Endothelial cell of umbilical vein (primary cell): Measurements from ENCODE around the gene ATRIP. TPM values are rescaled to one million over a fixed set of nuclear protein-coding genes. Genes with fewer than 3 reads are reported as not detected.

ENCODE experiments used
- BruUV-seq: library from RNA; stranded (reverse); fragments of 400-500 nt; replicated peaks from 2 replicates; lab custom pipeline; 2021; lab: Mats Ljungman, UMichigan
- CTCF ChIA-PET: fragments of 300-600, 350-600 bp; sonication (Branson Sonifier 250); formaldehyde crosslinking; loops from one replicate; lab custom pipeline; 2021; ENCODE audit warnings: antibody characterized with exemption, inconsistent platforms; lab: Charles Lee
- POLR2A ChIA-PET: fragments of 300-600, 350-600 bp; sonication (Branson Sonifier 250); formaldehyde crosslinking; loops from one replicate; lab custom pipeline; 2021; ENCODE audit warnings: antibody characterized with exemption, inconsistent platforms; lab: Charles Lee
- DNase-seq: peaks from one replicate; pipeline ENCODE4 v3.0.0-alpha.2; 2011; ENCODE audit warnings: low read depth, low spot score
- FAIRE-seq: peaks from 2 replicates; lab custom pipeline; 2011; peaks lifted over from hg19 to GRCh38; lab: Jason Lieb, UNC
- H2AFZ ChIP-seq: 2 replicates; pipeline ENCODE4 v1.6.0; 2012; ENCODE audit warnings: low read depth, low read length, control low read depth, inconsistent platforms
- H3K27ac ChIP-seq: 2 replicates; pipeline ENCODE4 v1.5.1; 2011; ENCODE audit warnings: low read depth, mild to moderate bottlenecking, control low read depth, low read length, moderate library complexity; ENCODE audit not compliant: insufficient read depth
- H3K27me3 ChIP-seq, 2 experiments: 2 replicates each; pipeline versions ENCODE4 v1.6.0 to v1.6.1; 2011; ENCODE audit warnings: low read length in 2 of 2, mixed read lengths in 1 of 2; ENCODE audit not compliant: control insufficient read depth in 2 of 2, insufficient read depth in 2 of 2
- H3K36me3 ChIP-seq, 2 experiments: 2 replicates in 1 of 2; 3 replicates in 1 of 2; pipeline ENCODE4 v1.5.1; 2011; ENCODE audit warnings: low read length in 2 of 2, mild to moderate bottlenecking in 1 of 2, moderate library complexity in 1 of 2; ENCODE audit not compliant: control insufficient read depth in 2 of 2, insufficient read depth in 2 of 2; ENCODE audit errors: extremely low read depth in 1 of 2
- H3K4me1 ChIP-seq: 3 replicates; pipeline ENCODE4 v1.5.1; 2011; ENCODE audit warnings: mild to moderate bottlenecking, low read length; ENCODE audit not compliant: control insufficient read depth, insufficient read depth; ENCODE audit errors: extremely low read depth
- H3K4me2 ChIP-seq: 2 replicates; pipeline ENCODE4 v1.6.1; 2011; ENCODE audit warnings: low read length, control low read depth, mixed read lengths; ENCODE audit not compliant: insufficient read depth
- H3K4me3 ChIP-seq, 3 experiments: fragments of 200-600 bp in 1 of 3; sonication (generic), shearing (Covaris generic) in 1 of 3; replicated peaks in 1 of 3; 2 replicates each; pipeline ENCODE4 v1.5.1; 2011 to 2016; ENCODE audit warnings: control low read depth in 3 of 3, low read length in 3 of 3, mild to moderate bottlenecking in 2 of 3, inconsistent platforms in 1 of 3, low read depth in 1 of 3, moderate library complexity in 1 of 3; ENCODE audit not compliant: insufficient read depth in 1 of 3
- H3K79me2 ChIP-seq: 2 replicates; pipeline ENCODE4 v1.6.0; 2012; ENCODE audit warnings: low read length, inconsistent platforms; ENCODE audit not compliant: control insufficient read depth, insufficient read depth
- H3K9ac ChIP-seq: replicated peaks from 2 replicates; pipeline ENCODE3; 2011; ENCODE audit warnings: low read length, control low read depth; ENCODE audit not compliant: insufficient read depth; ENCODE audit errors: extremely low read depth
- H3K9me1 ChIP-seq: replicated peaks from 3 replicates; pipeline ENCODE4 v1.6.0; 2011; ENCODE audit warnings: mild to moderate bottlenecking, low read length; ENCODE audit not compliant: control insufficient read depth, insufficient read depth; ENCODE audit errors: extremely low read depth
- H3K9me3 ChIP-seq: replicated peaks from 2 replicates; pipeline ENCODE4 v1.5.1; 2012; ENCODE audit warnings: low read length, inconsistent platforms; ENCODE audit not compliant: control insufficient read depth, insufficient read depth
- H4K20me1 ChIP-seq: replicated peaks from 2 replicates; pipeline ENCODE3; 2011; ENCODE audit warnings: mild to moderate bottlenecking, low read length; ENCODE audit not compliant: control insufficient read depth, insufficient read depth; ENCODE audit errors: extremely low read depth
- CTCF ChIP-seq, 2 donors: IDR thresholded peaks; 1 replicate in 1 of 2; 2 replicates in 1 of 2; pipeline ENCODE4 v1.5.1; 2011; ENCODE audit warnings: low read length in 2 of 2, mild to moderate bottlenecking in 2 of 2, moderate library complexity in 2 of 2, control low read depth in 1 of 2, inconsistent platforms in 1 of 2, low read depth in 1 of 2; ENCODE audit not compliant: insufficient read depth in 1 of 2; ENCODE audit errors: extremely low read depth in 1 of 2
- EZH2 ChIP-seq: IDR thresholded peaks from 2 replicates; pipeline ENCODE4 v1.6.1; 2012; ENCODE audit warnings: borderline replicate concordance, low read depth, mild to moderate bottlenecking, moderate library complexity, low read length, inconsistent platforms; ENCODE audit not compliant: severe bottlenecking
- FOS ChIP-seq: IDR thresholded peaks from 2 replicates; pipeline ENCODE4 v1.6.1; 2011; ENCODE audit warnings: mild to moderate bottlenecking, low read length, moderate library complexity, borderline replicate concordance; ENCODE audit not compliant: insufficient read depth
- GATA2 ChIP-seq: IDR thresholded peaks from 2 replicates; pipeline ENCODE4 v1.7.0; 2011; ENCODE audit warnings: low read depth, mild to moderate bottlenecking, moderate library complexity, mixed read lengths, low read length; ENCODE audit not compliant: insufficient read length, insufficient read depth
- JUN ChIP-seq: IDR thresholded peaks from 2 replicates; pipeline ENCODE4 v1.6.1; 2011; ENCODE audit warnings: borderline replicate concordance, low read depth; ENCODE audit not compliant: insufficient read length, insufficient read depth
- MAX ChIP-seq: IDR thresholded peaks from 2 replicates; pipeline ENCODE4 v1.6.1; 2011; ENCODE audit not compliant: insufficient read depth, insufficient read length
- MYC ChIP-seq: IDR thresholded peaks from one replicate; pipeline ENCODE4 v1.6.1; 2011; ENCODE audit warnings: mild to moderate bottlenecking, low read depth, low read length
- POLR2A ChIP-seq: IDR thresholded peaks from 2 replicates; pipeline ENCODE4 v1.6.1; 2012; ENCODE audit warnings: low read depth, mild to moderate bottlenecking, control low read depth, low read length
- POLR2AphosphoS5 ChIP-seq: IDR thresholded peaks from 2 replicates; pipeline ENCODE4 v1.6.1; 2012; ENCODE audit warnings: low read depth, mild to moderate bottlenecking, control low read depth, low read length, moderate library complexity; ENCODE audit not compliant: insufficient read depth
- dilution Hi-C: fragments of 300-500 bp; cut with MboI; formaldehyde crosslinking; loops from one replicate; pipeline ENCODE4 v1.15.0; 2019; ENCODE audit warnings: low sequenced_read_pairs; ENCODE audit not compliant: extremely low pct_ligation_motif_present
- intact Hi-C: fragments of 100-400 bp; cut with micrococcal nuclease; formaldehyde crosslinking; loops from one replicate; pipeline ENCODE4 v1.10.0; 2022
- polyA plus RNA-seq, 4 experiments: library from polyadenylated mRNA; depleted of rRNA in 3 of 4; stranded (reverse) in 3 of 4; unstranded in 1 of 4; fragments of >200 nt; gene quantifications; 2 replicates each; pipeline versions ENCODE4 v1.2.1 to v1.2.3, GENCODE V29; 2011 to 2012; ENCODE audit warnings: missing spikeins in 1 of 4
- total RNA-seq: library from RNA; stranded (reverse); gene quantifications from 2 replicates; pipeline ENCODE4 v1.2.3, GENCODE V29; 2021

ATRIP gene
- total and polyA plus RNA-seq, 2 donors (not counting 3 experiments of a cell fraction or from before 2014, with no cell fraction given) = 10.6 to 14.7 TPM

GRCh38 chr3:48466386-48467109, 20.0 kb downstream of the ATRIP start:
- TF ChIP-seq POLR2A (peak; percentile 49), MAX (no peak), JUN (no peak), POLR2AphosphoS5 (peak; percentile 32), FOS (no peak), MYC (peak; percentile 0)
- DNase-seq (peak; percentile 24), FAIRE-seq (no peak)
- Histone ChIP-seq H3K27ac (peak overlapping the region; percentile 98), H3K27me3 (no peaks in the 10 kb centered on the region), H3K36me3 (peaks cover 0 to 34% of the 10 kb centered on the region in 2 experiments), H3K79me2 (peaks cover 45% of the 10 kb centered on the region), H3K9me1 (no peaks in the 10 kb centered on the region), H4K20me1 (no peaks in the 10 kb centered on the region), H3K9me3 (no peaks in the 10 kb centered on the region), H3K4me1 (peaks cover 24% of the 10 kb centered on the region), H3K9ac (peak overlapping the region; percentile 96), H3K4me2 (peak overlapping the region; percentile 70), H2AFZ (no peak overlapping the region), H3K4me3 (peak overlapping the region in 2 of 3 experiments; percentile 44 to 45)
- ChIA-PET POLR2A (no interaction called here), CTCF (interaction anchor here (0.6 to 6.2 kb wide), 9 partner anchors 14 to 220 kb away, joined by 3 to 63 read pairs (median 6); partner anchors contain the start of genes NCKIPSD, PFKFB4 and SHISA5)
- dilution Hi-C loops (no loop called here), intact Hi-C loops (no loop called here)
- BruUV-seq = TSS peak; percentile 48

- TF ChIP-seq EZH2 (no peak), CTCF (IDR thresholded peaks at IDR 0.05; ENCODE audit: extremely low read depth in 1 of 2, insufficient read depth in 1 of 2, low read depth in 1 of 2, low read length in 2 of 2) (no peak), GATA2 (no peak), MYC (no peak), POLR2AphosphoS5 (no peak), MAX (no peak), JUN (no peak), FOS (no peak), POLR2A (no peak)
- no peak for FAIRE-seq
- no peaks in the 10 kb centered on the region for H3K9me3 ChIP-seq
- H2AFZ ChIP-seq = no peak overlapping the region
- dilution Hi-C loops = no loop called here
- ChIA-PET CTCF (interaction anchor here (0.7 to 6.2 kb wide), 7 partner anchors 31 to 219 kb away, joined by 3 to 63 read pairs (median 6); partner anchors contain the start of genes NCKIPSD, PFKFB4 and SHISA5), POLR2A (no interaction called here)
- intact Hi-C loops = no loop called here
- H3K27ac ChIP-seq = peak overlapping the region; percentile 98
- peaks cover 51% of the 10 kb centered on the region for H3K79me2 ChIP-seq
- H3K27me3 ChIP-seq = no peaks in the 10 kb centered on the region
- H4K20me1 ChIP-seq = no peaks in the 10 kb centered on the region
- H3K9me1 ChIP-seq = no peaks in the 10 kb centered on the region
- peak overlapping the region; percentile 96 for H3K9ac ChIP-seq
- H3K4me1 ChIP-seq = peaks cover 28% of the 10 kb centered on the region
- peaks cover 0 to 34% of the 10 kb centered on the region in 2 experiments for H3K36me3 ChIP-seq
- BruUV-seq = no TSS peak
- no peak for DNase-seq
- H3K4me2 ChIP-seq = peak overlapping the region; percentile 70
- H3K4me3 ChIP-seq = peak overlapping the region in 2 of 3 experiments; percentile 44 to 45
Measured at GRCh38 chr3:48467110-48467454, 20.5 kb downstream of the ATRIP start.
